Occipital lobe (tissue), 3 donors: ENCODE results near the gene KCNQ4. TPM values are rescaled to one million over a fixed set of nuclear protein-coding genes. Genes with fewer than 3 reads are reported as not detected.

Source experiments
- DNase-seq: peaks from one replicate; lab custom pipeline; 2025; lab: John Stamatoyannopoulos, UW
- small RNA-seq: library from RNA; depleted of rRNA; stranded (forward); fragments of <200 nt; gene quantifications from one replicate; pipeline ENCODE3, GENCODE V24; 2014
- total RNA-seq: library from RNA; depleted of rRNA; stranded (reverse); fragments of >200 nt; gene quantifications from one replicate; pipeline ENCODE4 v1.2.3, GENCODE V29; 2014

The KCNQ4 gene
- total RNA-seq, 1 donor from 2014 or later: 1.7 TPM

DNA sequence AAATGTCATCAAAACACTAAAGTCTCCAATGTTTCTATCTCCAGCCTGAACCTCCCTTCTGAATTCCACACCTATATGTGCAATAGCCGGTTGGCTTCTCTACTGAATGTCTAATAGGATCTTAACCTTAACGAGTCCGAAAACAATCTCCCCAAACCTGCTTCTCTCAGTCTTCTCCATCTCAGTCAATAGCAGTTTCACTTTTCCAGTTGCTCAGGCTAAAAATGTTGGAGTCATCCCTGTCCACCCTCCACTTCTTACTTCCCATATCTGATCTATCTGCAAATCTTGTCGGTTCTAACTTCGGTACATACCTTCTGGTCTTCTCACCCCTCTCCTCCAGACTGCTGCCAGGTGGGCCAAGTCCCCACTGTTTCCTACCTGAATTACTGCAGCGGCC is 104.1 kb downstream of the KCNQ4 start:
- DNase-seq: no peak

Small RNA genes within 50 kb of the gene (small RNA-seq; reads per million reads assigned to genes)
- gene MIR30C1 (8.5 reads per million, percentile 91 among the genes with 10 or more reads in this experiment), gene MIR30E (365 reads per million, percentile 97 among the genes with 10 or more reads in this experiment), gene RN7SL326P (not detected)

Other genes starting within 250 kb of the KCNQ4 start
- gene RIMS3, start 118.1 kb upstream of the KCNQ4 start, total RNA-seq: 24.6 TPM
- 34.6 TPM for gene NFYC, start 92.1 kb upstream of the KCNQ4 start, total RNA-seq
- 0.62 TPM for gene CITED4, start 78.6 kb downstream of the KCNQ4 start, total RNA-seq
- gene CTPS1, start 195.9 kb downstream of the KCNQ4 start, total RNA-seq: 16.5 TPM
- gene SLFNL1, start 237.9 kb downstream of the KCNQ4 start, total RNA-seq: 0.94 TPM